AG04449 (cell line): ENCODE data around the gene PTGDS.

Experiments
- CTCF ChIA-PET: fragments of 350-600 bp; formaldehyde crosslinking; extraction: SDS; loops from one replicate; lab custom pipeline; 2021; ENCODE audit warnings: antibody characterized with exemption; lab: Yijun Ruan, JAX
- POLR2A ChIA-PET: fragments of 400-600, 350-600 bp; formaldehyde crosslinking; extraction: SDS; loops from one replicate; lab custom pipeline; 2020; ENCODE audit warnings: antibody characterized with exemption, inconsistent platforms; lab: Yijun Ruan, JAX
- DNase-seq: peaks from one replicate; pipeline ENCODE4 v3.0.0-alpha.2; 2010; ENCODE audit warnings: low read depth, low spot score
- H3K4me3 ChIP-seq: 2 replicates; pipeline ENCODE4 v1.5.1; 2011; ENCODE audit warnings: low read depth, mild to moderate bottlenecking, control low read depth, low read length
- TF ChIP-seq, protein P1 (sequence below): IDR thresholded peaks from one replicate; pipeline ENCODE4 v1.5.1; 2011; ENCODE audit warnings: mild to moderate bottlenecking, moderate library complexity, low read length, control low read depth, inconsistent platforms; ENCODE audit not compliant: insufficient read depth; ENCODE audit errors: missing control alignments

PTGDS gene

DNA sequence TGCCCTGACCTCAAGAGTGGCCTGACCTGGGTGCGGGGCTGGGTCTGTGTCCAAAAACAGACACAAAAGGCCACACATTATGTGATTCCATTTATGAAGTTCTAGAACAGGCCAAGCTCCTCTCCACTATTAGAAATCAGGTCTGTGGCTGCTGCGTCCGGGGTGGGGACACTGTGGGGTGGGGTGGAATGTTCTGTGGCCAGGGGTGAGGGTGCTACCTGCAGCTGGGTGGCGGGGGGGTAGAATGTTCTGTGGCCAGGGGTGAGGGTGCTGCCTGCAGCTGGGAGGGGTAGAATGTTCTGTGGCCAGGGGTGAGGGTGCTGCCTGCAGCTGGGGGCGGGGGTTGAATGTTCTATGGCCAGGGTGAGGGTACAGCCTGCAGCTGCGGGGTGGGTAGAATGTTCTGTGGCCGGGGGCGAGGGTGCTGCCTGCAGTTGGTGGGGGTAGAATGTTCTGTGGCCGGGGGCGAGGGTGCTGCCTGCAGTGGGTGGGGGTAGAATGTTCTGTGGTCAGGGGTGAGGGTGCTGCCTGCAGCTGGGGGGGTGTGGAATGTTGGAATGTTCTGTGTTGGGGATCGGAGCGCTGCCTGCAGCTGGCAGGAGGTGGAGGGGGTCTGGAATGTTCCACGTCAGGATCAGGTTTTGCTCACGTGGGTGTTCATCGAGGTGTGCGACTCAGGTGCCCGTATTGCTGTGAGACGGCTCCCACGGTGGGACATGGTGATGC lies 16.9 kb upstream of the PTGDS start:
- TF ChIP-seq, protein P1, sequence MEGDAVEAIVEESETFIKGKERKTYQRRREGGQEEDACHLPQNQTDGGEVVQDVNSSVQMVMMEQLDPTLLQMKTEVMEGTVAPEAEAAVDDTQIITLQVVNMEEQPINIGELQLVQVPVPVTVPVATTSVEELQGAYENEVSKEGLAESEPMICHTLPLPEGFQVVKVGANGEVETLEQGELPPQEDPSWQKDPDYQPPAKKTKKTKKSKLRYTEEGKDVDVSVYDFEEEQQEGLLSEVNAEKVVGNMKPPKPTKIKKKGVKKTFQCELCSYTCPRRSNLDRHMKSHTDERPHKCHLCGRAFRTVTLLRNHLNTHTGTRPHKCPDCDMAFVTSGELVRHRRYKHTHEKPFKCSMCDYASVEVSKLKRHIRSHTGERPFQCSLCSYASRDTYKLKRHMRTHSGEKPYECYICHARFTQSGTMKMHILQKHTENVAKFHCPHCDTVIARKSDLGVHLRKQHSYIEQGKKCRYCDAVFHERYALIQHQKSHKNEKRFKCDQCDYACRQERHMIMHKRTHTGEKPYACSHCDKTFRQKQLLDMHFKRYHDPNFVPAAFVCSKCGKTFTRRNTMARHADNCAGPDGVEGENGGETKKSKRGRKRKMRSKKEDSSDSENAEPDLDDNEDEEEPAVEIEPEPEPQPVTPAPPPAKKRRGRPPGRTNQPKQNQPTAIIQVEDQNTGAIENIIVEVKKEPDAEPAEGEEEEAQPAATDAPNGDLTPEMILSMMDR, result no peak
- no peak overlapping the region for H3K4me3 ChIP-seq
- CTCF ChIA-PET, result interaction anchor here (1.0 to 2.8 kb wide), 5 partner anchors 12 to 87 kb away, joined by 3 to 16 read pairs (median 3); no protein-coding TSS in a partner anchor
- no peak for DNase-seq
- POLR2A ChIA-PET, result no interaction called here

DNA sequence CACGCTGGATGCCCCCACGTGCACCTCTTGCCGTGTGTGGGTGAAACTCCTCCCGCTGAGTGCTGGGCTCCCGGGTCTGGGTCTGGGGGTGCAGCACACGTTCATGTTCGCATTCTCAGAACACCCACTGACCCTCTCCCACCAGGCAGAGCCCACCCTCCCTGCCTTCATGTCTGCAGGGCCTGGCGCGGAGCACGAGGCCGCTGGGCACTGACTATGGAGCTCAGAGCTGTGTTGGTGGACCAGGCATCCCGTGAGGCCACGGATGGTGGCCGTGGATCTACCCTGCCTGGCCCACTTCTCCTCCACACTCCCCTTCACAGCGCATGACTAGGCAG lies 16.4 kb upstream of the PTGDS start:
- TF ChIP-seq, protein P1, result no peak
- ChIA-PET CTCF (interaction anchor here (0.6 to 1.2 kb wide), 2 partner anchors 13 to 16 kb away, joined by 3 read pairs; partner anchors contain the start of genes C8G and FBXW5), POLR2A (no interaction called here)
- DNase-seq, result no peak
- H3K4me3 ChIP-seq, result no peak overlapping the region

DNA sequence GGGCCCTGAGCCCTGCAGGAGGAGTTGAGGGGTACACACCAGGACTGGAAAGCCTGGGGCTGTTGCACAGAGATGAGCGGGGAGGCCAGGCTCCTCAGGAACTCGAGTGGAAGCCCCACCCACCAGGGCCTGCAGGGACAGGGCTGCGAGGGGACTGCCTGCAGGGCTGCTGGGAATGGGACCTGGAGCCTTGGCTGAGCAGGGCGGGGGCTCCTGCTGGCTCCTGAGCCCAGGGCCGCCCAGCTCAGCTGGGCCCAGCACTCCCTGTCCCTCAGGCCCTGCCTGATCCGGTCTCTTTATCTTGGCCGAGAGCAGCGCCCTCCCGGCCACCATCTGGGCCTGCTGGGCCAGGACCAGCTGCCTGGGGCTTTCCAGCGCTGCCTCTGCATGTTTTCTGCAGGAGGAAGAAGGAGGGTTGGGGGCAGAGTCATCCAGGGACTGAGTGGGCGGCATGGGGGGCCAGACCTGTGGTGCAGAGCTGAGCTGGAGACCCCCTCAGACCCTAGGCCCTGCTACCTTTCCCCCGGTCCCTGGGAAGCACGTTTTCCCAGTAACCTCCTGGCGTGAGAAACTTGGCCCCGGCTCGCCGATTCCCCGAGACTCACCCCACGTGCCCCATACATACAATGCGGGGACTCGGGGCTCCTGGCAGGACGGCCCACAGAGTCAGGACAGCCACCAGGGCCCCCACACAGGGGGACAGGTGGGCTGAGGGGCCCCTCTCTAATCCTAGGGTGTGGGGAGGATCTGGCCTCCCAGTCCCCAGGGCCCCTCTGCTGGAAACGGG lies 15.8 kb upstream of the PTGDS start:
- no peak for DNase-seq
- ChIA-PET CTCF (interaction anchor here (0.6 to 3.7 kb wide), 5 partner anchors 13 to 67 kb away, joined by 3 to 16 read pairs (median 3); partner anchors contain the start of genes ABCA2, C8G and FBXW5), POLR2A (no interaction called here)
- TF ChIP-seq, protein P1, result no peak
- H3K4me3 ChIP-seq, result no peak overlapping the region

DNA sequence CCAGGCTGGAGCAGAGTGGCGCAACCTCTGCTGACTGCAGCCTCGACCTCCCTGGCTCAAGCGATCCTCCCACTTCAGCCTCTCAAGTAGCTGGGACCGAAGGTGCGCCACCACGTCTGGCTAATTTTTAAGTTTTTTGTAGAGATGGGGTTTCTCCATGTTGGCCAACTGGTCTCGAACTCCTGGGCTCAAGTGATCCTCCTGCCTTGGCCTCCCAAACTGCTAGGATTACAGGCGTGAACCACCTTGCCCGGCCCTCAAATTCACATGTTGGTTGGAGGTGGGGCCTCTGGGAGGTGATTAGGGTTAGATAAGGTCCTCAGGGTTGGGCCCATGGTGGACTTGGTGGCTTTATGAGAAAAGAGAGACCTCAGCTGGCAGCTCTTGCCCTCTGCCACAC lies 15.1 kb upstream of the PTGDS start:
- H3K4me3 ChIP-seq, result no peak overlapping the region
- ChIA-PET CTCF (interaction anchor here (1.2 to 3.7 kb wide), 3 partner anchors 14 to 67 kb away, joined by 3 to 16 read pairs (median 7); partner anchors contain the start of gene ABCA2), POLR2A (no interaction called here)
- DNase-seq, result no peak
- TF ChIP-seq, protein P1, result no peak

DNA sequence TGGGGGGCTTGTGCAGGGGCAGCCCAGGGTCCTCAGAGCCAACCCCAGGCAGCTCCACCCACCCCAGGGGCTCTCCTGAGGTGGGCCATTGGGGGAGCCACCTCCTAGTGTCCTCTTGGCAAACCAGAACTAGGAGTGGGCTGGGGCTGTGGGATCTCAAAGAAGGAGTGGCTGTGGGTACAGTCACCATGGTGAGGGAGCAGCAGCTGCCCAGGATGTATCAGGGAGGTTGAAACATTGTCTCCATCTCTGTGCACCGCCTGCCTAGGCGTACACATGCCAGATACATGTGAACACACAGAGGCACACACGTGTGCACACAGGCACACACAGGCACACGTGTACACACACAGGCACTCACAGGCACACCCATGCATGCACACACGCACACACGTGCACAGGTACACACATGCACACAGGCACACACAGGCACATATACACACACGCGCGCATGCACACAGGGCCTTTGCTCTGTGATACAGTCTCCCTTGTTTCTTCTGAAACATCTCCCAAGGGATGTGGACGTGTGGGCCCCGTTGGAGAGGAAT lies 14.5 kb upstream of the PTGDS start:
- no peak for DNase-seq
- TF ChIP-seq, protein P1, result no peak
- ChIA-PET CTCF (interaction anchor here (0.9 to 3.7 kb wide), 4 partner anchors 11 to 66 kb away, joined by 3 to 16 read pairs (median 5); partner anchors contain the start of gene ABCA2), POLR2A (no interaction called here)
- no peak overlapping the region for H3K4me3 ChIP-seq
